Progenitor cell of endocrine pancreas (in vitro differentiated cells): ENCODE data around the gene CEP170. TPM values are rescaled to one million over a fixed set of nuclear protein-coding genes. Genes with fewer than 3 reads are reported as not detected.
A peak's percentile ranks its signal among the peaks of the same experiment; 100 is the strongest.

Experiments
- DNase-seq: peaks from one replicate; pipeline ENCODE4 v3.0.0; 2021; ENCODE audit warnings: low spot score; ENCODE audit not compliant: unreplicated experiment
- H3K27ac Mint-ChIP-seq: 2 replicates; pipeline ENCODE4 v1.8.0; 2021; ENCODE audit warnings: mild to moderate bottlenecking, moderate library complexity, mixed read lengths
- H3K27me3 Mint-ChIP-seq: 2 replicates; pipeline ENCODE4 v1.8.0; 2021; ENCODE audit warnings: mixed read lengths
- H3K36me3 Mint-ChIP-seq: 2 replicates; pipeline ENCODE4 v1.8.0; 2022; ENCODE audit warnings: mixed read lengths; ENCODE audit not compliant: insufficient read depth
- H3K4me1 Mint-ChIP-seq: 2 replicates; pipeline ENCODE4 v1.8.0; 2021; ENCODE audit warnings: low read depth, mixed read lengths
- H3K4me3 Mint-ChIP-seq: 2 replicates; pipeline ENCODE4 v1.8.0; 2021; ENCODE audit warnings: low read depth, mild to moderate bottlenecking, moderate library complexity, mixed read lengths
- H3K9me3 Mint-ChIP-seq: 2 replicates; pipeline ENCODE4 v1.8.0; 2021; ENCODE audit warnings: low read depth, mixed read lengths
- CTCF ChIP-seq: fragments of 200-600 bp; sonication (generic); IDR thresholded peaks from one replicate; pipeline ENCODE4 v1.5.0; 2021; ENCODE audit warnings: antibody characterized with exemption, mild to moderate bottlenecking; ENCODE audit not compliant: unreplicated experiment
- total RNA-seq: library from RNA; stranded (reverse); gene quantifications from 2 replicates; pipeline ENCODE4 v1.2.1, GENCODE V29; 2021

Gene CEP170
- total RNA-seq, 1 donor from 2014 or later: 80.1 TPM

GRCh38 chr1:243250102-243250501 lies 5.0 kb downstream of the CEP170 start:
- no peaks in the 10 kb centered on the region for H3K36me3 Mint-ChIP-seq
- H3K27me3 Mint-ChIP-seq: no peaks in the 10 kb centered on the region
- H3K27ac Mint-ChIP-seq: no peak overlapping the region
- no peak overlapping the region for H3K4me3 Mint-ChIP-seq
- no peak for TF ChIP-seq CTCF
- H3K4me1 Mint-ChIP-seq: peaks cover 20% of the 10 kb centered on the region
- no peaks in the 10 kb centered on the region for H3K9me3 Mint-ChIP-seq
- no peak for DNase-seq

- H3K9me3 Mint-ChIP-seq: no peaks in the 10 kb centered on the region
- no peak overlapping the region for H3K27ac Mint-ChIP-seq
- TF ChIP-seq CTCF: no peak
- DNase-seq: no peak
- H3K4me1 Mint-ChIP-seq: peaks cover 20% of the 10 kb centered on the region
- H3K4me3 Mint-ChIP-seq: no peak overlapping the region
- H3K27me3 Mint-ChIP-seq: no peaks in the 10 kb centered on the region
- peaks cover under 1% of the 10 kb centered on the region for H3K36me3 Mint-ChIP-seq
Observed at GRCh38 chr1:243249214-243249613, 5.9 kb downstream of the CEP170 start.

- Mint-ChIP-seq H3K4me3 (no peak overlapping the region), H3K4me1 (peaks cover 10% of the 10 kb centered on the region), H3K27me3 (no peaks in the 10 kb centered on the region), H3K9me3 (no peaks in the 10 kb centered on the region), H3K36me3 (peaks cover 9% of the 10 kb centered on the region), H3K27ac (no peak overlapping the region)
- no peak for TF ChIP-seq CTCF
- DNase-seq: no peak
Observed at GRCh38 chr1:243247901-243248300, 7.2 kb downstream of the CEP170 start.

GRCh38 chr1:243246916-243247315 lies 8.2 kb downstream of the CEP170 start:
- Mint-ChIP-seq H3K4me1 (peaks cover 8% of the 10 kb centered on the region), H3K4me3 (no peak overlapping the region), H3K27ac (no peak overlapping the region), H3K9me3 (peaks cover under 1% of the 10 kb centered on the region), H3K36me3 (peaks cover 15% of the 10 kb centered on the region), H3K27me3 (no peaks in the 10 kb centered on the region)
- TF ChIP-seq CTCF: no peak
- no peak for DNase-seq

GRCh38 chr1:243244432-243244841 lies 10.6 kb downstream of the CEP170 start:
- DNase-seq: no peak
- no peak overlapping the region for H3K4me3 Mint-ChIP-seq
- peaks cover 1% of the 10 kb centered on the region for H3K4me1 Mint-ChIP-seq
- H3K27me3 Mint-ChIP-seq: no peaks in the 10 kb centered on the region
- peak overlapping the region; percentile 37 for H3K27ac Mint-ChIP-seq
- H3K9me3 Mint-ChIP-seq: peaks cover 9% of the 10 kb centered on the region
- TF ChIP-seq CTCF: no peak
- H3K36me3 Mint-ChIP-seq: peaks cover 27% of the 10 kb centered on the region
